Panc1 (cell line): ENCODE results near the gene NPR2. TPM values are rescaled to one million over a fixed set of nuclear protein-coding genes. Genes with fewer than 3 reads are reported as not detected.

Experiments used
- ATAC-seq: fragments of 200-7000 bp; cut with Tn5 transposase; 2 replicates; pipeline ENCODE4 v1.9.1; 2020; ENCODE audit warnings: mild to moderate bottlenecking, moderate library complexity
- BruUV-seq: library from RNA; stranded (reverse); fragments of 400-500 nt; replicated peaks from 2 replicates; lab custom pipeline; 2021; lab: Mats Ljungman, UMichigan
- CTCF ChIA-PET: fragments of 300-600 bp; sonication (Branson Sonifier 250); formaldehyde crosslinking; loops from one replicate; lab custom pipeline; 2022; ENCODE audit warnings: antibody characterized with exemption; lab: Charles Lee
- POLR2A ChIA-PET: fragments of 300-600 bp; sonication (Branson Sonifier 250); formaldehyde crosslinking; loops from one replicate; lab custom pipeline; 2022; ENCODE audit warnings: antibody characterized with exemption; lab: Charles Lee
- DNase-seq: peaks from one replicate; pipeline ENCODE4 v3.0.0-alpha.2; 2010; ENCODE audit warnings: low read depth, low spot score
- H3K27ac ChIP-seq: 2 replicates; pipeline ENCODE4 v1.5.1; 2011; ENCODE audit warnings: mild to moderate bottlenecking, low read length, inconsistent platforms
- H3K27me3 ChIP-seq: fragments of 200-500 bp; sonication (Bioruptor generic); 2 replicates; pipeline ENCODE4 v1.6.0; 2014; ENCODE audit warnings: low read length, inconsistent platforms; ENCODE audit not compliant: control insufficient read depth, insufficient read depth
- H3K36me3 ChIP-seq: fragments of 200-500 bp; sonication (Bioruptor generic); 2 replicates; pipeline ENCODE4 v1.5.1; 2014; ENCODE audit warnings: inconsistent platforms, mild to moderate bottlenecking, low read length, moderate library complexity; ENCODE audit not compliant: control insufficient read depth, insufficient read depth
- H3K4me1 ChIP-seq: 2 replicates; pipeline ENCODE4 v1.5.1; 2011; ENCODE audit warnings: inconsistent platforms, mild to moderate bottlenecking, low read length, moderate library complexity; ENCODE audit not compliant: control insufficient read depth, insufficient read depth
- H3K4me3 ChIP-seq, 2 experiments: 2 replicates each; pipeline ENCODE4 v1.5.1; 2011 to 2012; ENCODE audit warnings: low read depth in 2 of 2, low read length in 2 of 2, mild to moderate bottlenecking in 2 of 2, inconsistent platforms in 1 of 2, moderate library complexity in 1 of 2
- H3K9me3 ChIP-seq: fragments of 200-500 bp; sonication (Bioruptor generic); 2 replicates; pipeline ENCODE4 v1.5.1; 2014; ENCODE audit warnings: low read depth, mild to moderate bottlenecking, inconsistent platforms, low read length, moderate library complexity; ENCODE audit not compliant: control insufficient read depth, insufficient read depth
- CTCF ChIP-seq: fragments of 450-650 bp; IDR thresholded peaks from 2 replicates; pipeline ENCODE4 v1.5.1; 2017; ENCODE audit warnings: mild to moderate bottlenecking
- POLR2AphosphoS5 ChIP-seq: IDR thresholded peaks from 2 replicates; pipeline ENCODE4 v1.6.1; 2012; ENCODE audit warnings: mild to moderate bottlenecking, low read depth, low read length, moderate library complexity
- REST ChIP-seq, 2 experiments: IDR thresholded peaks; 2 replicates each; pipeline ENCODE4 v1.6.1; 2011 to 2012; ENCODE audit warnings: low read depth in 2 of 2, control low read depth in 1 of 2, low read length in 1 of 2, mild to moderate bottlenecking in 1 of 2, moderate library complexity in 1 of 2; ENCODE audit not compliant: insufficient read depth in 1 of 2
- SIN3A ChIP-seq: IDR thresholded peaks from 2 replicates; pipeline ENCODE4 v1.6.1; 2012; ENCODE audit warnings: low read depth, mild to moderate bottlenecking, low read length, moderate library complexity, borderline replicate concordance; ENCODE audit not compliant: insufficient read depth
- TCF7L2 ChIP-seq: IDR thresholded peaks from 2 replicates; pipeline ENCODE4 v1.6.1; 2011; ENCODE audit warnings: mild to moderate bottlenecking, low read depth, low read length, inconsistent platforms
- in situ Hi-C: cut with HindIII; loops from 2 replicates; pipeline ENCODE4 v1.10.0; 2016; ENCODE audit warnings: low sequenced_read_pairs, low pct_unique_long_range_greater_than_20kb
- intact Hi-C: fragments of 100-400 bp; cut with micrococcal nuclease; formaldehyde crosslinking; loops from one replicate; pipeline ENCODE4 v1.10.0; 2022; ENCODE audit not compliant: unreplicated experiment
- total RNA-seq: library from RNA; stranded (reverse); gene quantifications from one replicate; pipeline ENCODE4 v1.2.1, GENCODE V29; 2021; ENCODE audit not compliant: unreplicated experiment

The NPR2 gene
- total RNA-seq, 1 experiment from 2014 or later = 12.2 TPM

- in situ Hi-C loops = no loop called here
- POLR2A ChIA-PET = interaction anchor here (0.6 kb wide), 1 partner anchor 38 kb away, joined by 11 read pairs; no protein-coding TSS in a partner anchor
These were observed 12.9 kb upstream of the NPR2 start for GRCh38 chr9:35778496-35778895.

GRCh38 chr9:35781066-35781465, 10.3 kb upstream of the NPR2 start:
- Histone ChIP-seq H3K27me3 (no peaks in the 10 kb centered on the region), H3K27ac (no peak overlapping the region), H3K36me3 (no peaks in the 10 kb centered on the region), H3K9me3 (no peaks in the 10 kb centered on the region), H3K4me3 (no peak overlapping the region), H3K4me1 (no peaks in the 10 kb centered on the region)
- CTCF ChIA-PET = no interaction called here
- no peak for ATAC-seq
- POLR2A ChIA-PET = interaction anchor here (0.7 kb wide), 2 partner anchors 98 to 138 kb away, joined by 7 to 10 read pairs; no protein-coding TSS in a partner anchor
- no TSS peak for BruUV-seq
- in situ Hi-C loops = no loop called here
- TF ChIP-seq POLR2AphosphoS5 (no peak), CTCF (no peak), SIN3A (no peak), TCF7L2 (no peak), REST (IDR thresholded peaks at IDR 0.05; ENCODE audit: insufficient read depth in 1 of 2, low read depth in 2 of 2, low read length in 1 of 2) (no peak)
- intact Hi-C loops = no loop called here
- no peak for DNase-seq

More at GRCh38 chr9:35778496-35778895, 12.9 kb upstream of the NPR2 start:
- Histone ChIP-seq H3K27me3 (no peaks in the 10 kb centered on the region), H3K9me3 (no peaks in the 10 kb centered on the region), H3K27ac (no peak overlapping the region), H3K4me1 (no peaks in the 10 kb centered on the region), H3K4me3 (no peak overlapping the region), H3K36me3 (no peaks in the 10 kb centered on the region)
- CTCF ChIA-PET = interaction anchor here (1.0 kb wide), 1 partner anchor 11 kb away, joined by 7 read pairs; no protein-coding TSS in a partner anchor
- no peak for DNase-seq
- no peak for ATAC-seq
- TF ChIP-seq CTCF (no peak), SIN3A (no peak), POLR2AphosphoS5 (no peak), TCF7L2 (no peak), REST (IDR thresholded peaks at IDR 0.05; ENCODE audit: insufficient read depth in 1 of 2, low read depth in 2 of 2, low read length in 1 of 2) (no peak)
- intact Hi-C loops = no loop called here
- no TSS peak for BruUV-seq
